Inflammatory macrophage treated with lipopolysaccharide for 4 hours (primary cell): ENCODE measurements around the gene ZNF296.
A peak's percentile ranks its signal among the peaks of the same experiment; 100 is the strongest.

Source experiments
- DNase-seq: peaks from one replicate; pipeline ENCODE4 v3.0.0-alpha.2; 2020

ZNF296 gene

DNA sequence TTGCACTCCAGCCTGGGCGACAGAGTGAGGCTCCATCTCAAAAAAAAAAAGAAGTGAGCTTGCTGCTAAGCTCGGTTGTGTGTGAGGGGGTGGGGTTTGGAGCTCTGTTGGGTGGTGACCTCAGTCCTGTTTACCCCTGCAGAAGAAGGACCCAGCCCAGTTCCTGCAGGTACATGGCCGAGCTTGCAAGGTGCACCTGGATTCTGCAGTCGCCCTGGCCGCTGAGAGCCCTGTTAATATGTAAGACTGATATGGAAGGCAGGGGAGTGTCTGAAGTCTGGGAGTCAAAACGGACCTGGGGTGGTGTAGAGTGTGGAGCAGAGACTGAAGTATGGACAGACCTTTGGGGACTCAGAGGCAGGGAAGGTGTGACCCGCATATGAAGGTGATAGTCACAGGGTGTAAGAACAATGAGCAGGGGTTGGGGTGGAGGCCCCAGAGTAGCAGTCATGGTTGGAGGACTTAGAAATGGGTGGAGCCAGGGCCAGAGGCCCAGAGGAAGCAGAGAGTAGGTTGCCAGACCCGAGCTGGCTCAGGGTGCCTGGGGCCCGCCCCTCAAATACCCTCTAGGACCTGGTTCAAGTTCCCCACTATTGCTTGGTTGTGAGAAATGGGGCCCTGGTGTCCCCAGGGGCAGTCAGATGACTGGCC, 24.2 kb downstream of the ZNF296 start:
- no peak for DNase-seq

DNA sequence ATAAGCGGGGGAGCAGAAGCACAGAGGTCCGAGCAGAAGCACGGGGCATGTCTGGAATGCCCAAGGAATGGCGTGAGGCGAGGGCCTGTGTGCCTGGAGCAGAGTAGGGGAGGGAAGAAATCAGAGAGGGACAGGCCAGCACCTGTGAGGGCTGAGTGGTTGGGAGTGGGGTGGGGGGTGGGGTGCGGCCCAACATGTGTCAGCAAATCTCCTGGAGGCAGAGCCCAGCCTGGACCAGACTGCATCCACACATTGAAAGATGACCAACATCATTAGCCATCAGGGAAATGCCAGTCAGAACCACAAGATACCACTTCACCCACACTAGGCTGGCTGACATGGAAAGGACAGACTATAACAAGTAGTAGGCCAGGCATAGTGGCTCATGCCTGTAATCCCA, 26.2 kb downstream of the ZNF296 start:
- no peak for DNase-seq

DNA sequence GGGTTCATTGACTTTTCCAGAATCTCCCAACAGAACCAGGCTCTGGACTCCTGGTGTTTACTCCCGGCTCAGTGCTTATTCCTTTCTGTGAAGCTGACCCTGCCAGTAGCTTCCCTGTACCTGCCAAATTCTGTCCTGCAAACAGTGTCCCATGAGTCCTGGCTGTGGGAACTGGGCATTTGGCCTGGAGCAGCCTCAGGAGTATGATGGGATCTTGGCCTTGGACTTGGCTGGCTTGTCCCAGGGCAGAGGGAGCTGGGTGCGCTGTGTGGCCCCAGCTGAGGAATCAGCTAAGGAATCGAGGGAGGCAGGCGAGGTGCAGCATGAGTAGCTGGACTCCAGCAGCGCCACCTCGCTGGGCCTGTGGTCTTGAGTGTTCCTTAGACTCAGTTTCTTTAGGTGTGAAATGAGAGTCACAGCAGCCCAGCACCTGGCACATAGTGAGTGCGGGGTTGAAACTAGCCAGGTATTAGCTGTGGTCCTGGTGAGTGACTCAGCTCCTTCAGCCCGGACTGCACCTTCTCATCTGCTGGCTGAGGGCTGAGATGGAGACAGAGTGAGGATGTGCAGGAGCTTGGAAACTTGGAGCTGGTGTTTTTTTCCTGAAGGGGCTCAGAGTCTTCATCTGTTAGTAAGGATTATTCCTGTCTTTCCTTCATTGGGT, 27.1 kb downstream of the ZNF296 start:
- DNase-seq, result no peak

DNA sequence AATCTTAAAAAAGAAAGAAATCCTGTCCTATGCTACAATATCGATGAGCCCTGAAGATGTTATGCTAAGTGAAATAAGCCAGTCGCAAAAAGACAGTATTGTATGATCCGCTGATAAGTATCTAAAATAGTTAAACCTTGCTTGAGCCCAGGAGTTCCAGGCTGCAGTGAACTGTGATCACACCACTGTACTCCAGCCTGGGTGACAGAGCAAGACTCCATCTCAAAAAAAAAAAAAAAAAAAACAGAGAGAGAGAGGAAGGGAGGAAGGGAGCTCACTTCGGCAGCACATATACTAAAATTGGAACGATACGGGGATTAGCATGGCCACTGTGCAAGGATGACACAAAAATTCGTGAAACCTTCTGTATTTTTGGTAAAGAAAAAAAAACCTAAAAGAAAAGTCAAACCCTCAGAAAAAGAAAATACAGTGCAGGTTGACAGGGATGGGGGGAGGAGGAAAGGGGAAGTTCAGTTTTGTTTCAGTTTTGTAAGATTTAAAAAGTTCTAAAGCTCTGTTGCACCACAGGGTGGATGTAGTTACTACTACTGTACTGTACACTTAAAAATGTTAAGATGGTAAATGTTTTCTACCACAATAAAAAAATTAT, 29.0 kb downstream of the ZNF296 start:
- DNase-seq, result peak; percentile 72

DNA sequence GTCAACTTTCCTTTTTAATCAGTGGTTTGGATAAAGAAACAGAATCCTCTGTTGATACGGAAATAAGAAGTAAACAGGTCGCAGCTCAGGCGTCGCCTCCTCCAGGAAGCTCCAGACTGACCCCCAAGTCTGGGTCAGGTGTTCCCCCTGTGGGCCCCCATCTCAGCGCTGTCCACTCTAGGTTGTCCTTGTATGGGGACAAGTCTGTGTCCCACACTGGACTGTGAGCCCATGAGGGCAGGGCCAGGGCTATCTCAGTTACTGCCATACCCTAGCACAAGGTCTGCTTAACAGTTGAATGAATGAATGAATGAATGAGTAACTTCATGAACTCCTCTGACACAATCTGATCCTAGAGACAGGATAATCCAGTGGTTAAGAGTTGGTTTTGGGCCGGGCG, 29.9 kb downstream of the ZNF296 start:
- DNase-seq, result no peak

DNA sequence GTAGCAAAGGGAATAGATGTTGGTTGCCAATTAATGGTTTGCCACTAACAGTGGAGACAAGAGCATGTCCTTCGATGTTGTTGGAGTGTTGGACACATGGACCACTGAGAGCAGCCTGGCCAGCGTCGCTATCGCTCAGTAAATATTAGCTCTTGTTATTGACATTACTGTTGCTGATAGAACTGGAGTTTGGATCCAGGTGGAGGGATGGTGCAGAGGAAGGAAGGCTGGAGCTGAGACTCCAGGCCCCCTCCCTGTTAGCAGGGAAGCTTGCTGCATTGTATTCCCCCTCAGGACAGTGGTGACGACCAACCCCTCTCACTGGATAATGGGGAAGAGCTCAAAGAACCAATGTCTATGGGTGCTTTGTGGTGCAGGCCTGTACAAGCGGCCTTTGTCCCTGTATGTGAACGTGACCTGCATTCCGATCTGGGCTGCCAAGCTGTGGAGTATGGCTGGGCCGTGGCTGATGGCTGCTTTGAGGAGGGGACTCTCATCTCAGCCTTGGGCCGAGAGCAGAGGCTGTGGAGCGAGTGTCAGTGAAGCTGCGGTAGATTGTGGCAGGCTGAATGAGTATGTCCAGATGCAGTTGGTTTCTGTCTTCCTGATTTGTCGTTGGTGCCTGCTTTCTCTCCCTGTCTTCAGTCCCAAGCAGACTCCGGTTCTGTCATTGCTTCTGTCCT, 30.5 kb downstream of the ZNF296 start:
- DNase-seq, result no peak

DNA sequence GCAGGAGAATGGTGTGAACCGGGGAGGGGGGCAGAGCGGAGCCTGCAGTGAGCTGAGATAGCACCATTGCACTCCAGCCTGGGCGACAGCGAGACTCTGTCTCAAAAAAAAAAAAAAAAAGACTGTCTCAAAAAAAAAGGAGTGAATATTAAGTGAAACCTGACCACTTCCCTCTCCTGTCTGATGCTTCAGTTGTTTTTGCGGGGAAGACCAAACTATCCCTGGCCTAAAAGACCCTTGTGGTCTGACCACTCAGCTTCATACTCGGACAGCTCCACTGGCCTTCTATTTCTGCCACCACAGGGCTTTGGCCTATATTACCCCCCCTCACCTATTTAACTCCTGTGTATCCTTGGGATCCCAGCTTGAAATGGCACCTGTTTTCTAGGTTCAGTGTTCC, 35.2 kb downstream of the ZNF296 start:
- DNase-seq, result no peak

DNA sequence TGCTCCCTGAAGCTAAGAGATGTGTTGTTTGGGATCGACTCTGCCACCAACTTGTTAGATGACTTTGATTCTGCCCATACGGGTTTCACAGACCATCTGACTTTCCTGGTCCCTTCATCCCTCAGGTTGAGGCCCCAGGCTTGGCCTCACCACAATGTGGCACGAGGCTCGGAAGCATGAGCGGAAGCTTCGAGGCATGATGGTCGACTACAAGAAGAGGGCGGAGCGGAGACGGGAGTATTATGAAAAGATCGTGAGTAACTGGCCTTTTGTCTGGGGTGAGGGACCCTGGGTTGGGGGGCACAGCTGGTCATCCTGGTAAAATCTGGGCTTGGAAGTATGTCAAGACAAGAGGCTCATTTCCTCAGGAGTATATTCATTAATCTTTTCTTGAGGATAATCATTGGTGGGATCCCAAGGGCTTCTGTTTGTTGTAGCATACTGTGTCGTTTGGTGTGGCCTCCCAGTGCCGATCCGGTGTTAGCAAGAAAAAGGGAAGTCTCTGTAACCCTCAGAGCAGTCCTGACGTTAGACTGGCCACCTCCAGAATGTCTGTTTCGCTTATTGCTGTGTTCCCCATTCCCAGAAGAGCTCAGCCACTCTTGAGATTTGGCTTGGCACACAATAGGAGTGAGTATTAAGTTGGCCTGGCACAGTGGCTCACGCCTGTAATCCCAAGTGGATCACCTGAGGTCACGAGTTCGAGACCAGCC, 36.1 kb downstream of the ZNF296 start:
- peak; percentile 87 for DNase-seq

DNA sequence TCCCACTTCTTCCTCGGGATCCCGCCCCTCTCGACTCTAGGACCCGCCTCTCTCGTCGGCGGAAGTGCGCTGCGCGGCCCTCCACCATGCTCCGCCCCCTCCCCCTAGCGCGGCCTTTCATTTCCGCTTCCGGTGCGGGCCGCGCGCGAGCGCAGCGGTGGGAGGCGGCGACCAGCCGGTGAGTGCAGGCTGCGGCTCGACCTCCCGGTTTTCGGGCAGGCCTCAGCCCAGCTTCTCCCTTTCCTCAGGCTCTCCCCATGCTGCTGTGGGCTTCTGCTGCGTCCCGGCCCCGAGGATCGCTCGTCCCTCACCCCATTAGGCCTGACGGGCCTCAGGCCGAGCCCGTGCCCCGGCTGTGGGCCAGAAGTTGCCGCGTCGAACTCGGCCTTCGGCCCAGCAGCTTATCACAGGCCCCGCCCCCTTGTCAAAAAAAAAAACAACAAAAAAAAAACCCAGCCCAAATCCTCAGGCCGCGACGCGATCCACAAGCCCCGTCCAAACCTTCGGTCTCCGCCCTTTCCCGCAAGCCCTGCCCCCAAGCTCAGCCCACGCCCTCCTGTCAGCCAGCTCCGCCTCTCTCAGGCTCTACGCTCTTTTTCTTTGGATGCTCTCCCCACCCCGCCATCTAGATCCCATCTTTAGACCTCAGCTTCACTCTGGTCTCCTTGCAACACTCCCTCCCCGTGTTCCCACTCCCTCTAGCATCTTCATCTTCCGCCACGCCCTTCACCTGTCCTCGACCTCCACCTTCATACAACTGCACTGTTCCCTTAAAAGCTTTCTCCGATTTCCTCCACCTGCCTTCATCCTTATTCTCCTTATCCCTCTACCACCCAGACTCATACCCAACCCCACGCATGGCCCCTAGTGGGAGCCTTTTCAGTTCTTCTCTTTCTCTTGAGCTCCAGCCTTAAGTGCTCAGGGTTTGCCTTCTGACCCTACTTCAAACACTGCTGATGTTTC, 37.1 kb downstream of the ZNF296 start, which contains the start of gene CLASRP:
TSS of gene CLASRP (plus strand) at position 115 of the 963 bp plus-strand sequence. CDS start 1,168 bp downstream, outside the sequence.
- DNase-seq, result peak; percentile 92

DNA sequence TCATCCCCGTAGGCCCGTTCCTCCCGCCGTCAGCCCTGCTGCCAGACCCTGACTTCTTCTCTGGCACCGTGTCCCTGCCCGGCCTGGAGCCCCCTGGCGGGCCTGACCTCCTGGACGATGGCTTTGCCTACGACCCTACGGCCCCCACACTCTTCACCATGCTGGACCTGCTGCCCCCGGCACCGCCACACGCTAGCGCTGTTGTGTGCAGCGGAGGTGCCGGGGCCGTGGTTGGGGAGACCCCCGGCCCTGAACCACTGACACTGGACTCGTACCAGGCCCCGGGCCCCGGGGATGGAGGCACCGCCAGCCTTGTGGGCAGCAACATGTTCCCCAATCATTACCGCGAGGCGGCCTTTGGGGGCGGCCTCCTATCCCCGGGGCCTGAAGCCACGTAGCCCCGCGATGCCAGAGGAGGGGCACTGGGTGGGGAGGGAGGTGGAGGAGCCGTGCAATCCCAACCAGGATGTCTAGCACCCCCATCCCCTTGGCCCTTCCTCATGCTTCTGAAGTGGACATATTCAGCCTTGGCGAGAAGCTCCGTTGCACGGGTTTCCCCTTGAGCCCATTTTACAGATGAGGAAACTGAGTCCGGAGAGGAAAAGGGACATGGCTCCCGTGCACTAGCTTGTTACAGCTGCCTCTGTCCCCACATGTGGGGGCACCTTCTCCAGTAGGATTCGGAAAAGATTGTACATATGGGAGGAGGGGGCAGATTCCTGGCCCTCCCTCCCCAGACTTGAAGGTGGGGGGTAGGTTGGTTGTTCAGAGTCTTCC, 38.7 kb downstream of the ZNF296 start:
- DNase-seq, result no peak

DNA sequence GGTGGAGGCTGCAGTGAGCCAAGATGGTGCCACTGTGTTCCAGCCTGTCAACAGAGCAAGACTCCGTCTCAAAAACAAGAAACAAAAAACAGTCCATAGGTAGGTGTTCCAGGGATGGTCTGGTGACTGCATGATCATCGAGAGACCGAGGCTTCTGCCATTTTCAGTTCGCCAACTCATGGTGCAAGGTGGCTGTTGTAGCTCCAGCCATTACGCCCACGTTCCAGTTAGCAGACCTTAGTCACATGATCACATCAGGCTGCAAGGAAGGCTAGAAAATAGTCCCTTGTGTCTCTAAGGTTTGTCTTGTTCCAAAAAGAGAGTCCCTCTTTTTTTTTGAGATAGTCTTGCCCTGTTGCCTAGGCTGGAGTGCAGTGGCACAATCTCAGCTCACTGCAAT, 40.5 kb downstream of the ZNF296 start:
- DNase-seq, result no peak

DNA sequence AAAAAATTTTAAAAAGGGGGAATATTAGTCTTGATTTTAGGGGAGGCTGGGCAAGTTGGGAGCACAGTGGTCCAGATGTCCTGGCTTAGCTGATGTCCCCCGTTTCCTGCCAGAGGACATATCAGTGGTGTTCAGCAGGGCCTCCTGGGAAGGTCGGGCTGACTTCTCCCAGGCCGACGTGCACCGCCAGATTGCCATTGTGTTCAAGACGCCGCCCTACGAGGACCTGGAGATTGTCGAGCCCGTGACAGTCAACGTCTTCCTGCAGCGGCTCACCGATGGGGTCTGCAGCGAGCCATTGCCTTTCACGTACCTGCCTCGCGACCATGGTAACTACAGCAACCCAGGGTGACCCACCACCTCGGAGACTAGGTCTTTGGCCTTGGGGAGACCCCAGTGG, 43.9 kb downstream of the ZNF296 start:
- no peak for DNase-seq

DNA sequence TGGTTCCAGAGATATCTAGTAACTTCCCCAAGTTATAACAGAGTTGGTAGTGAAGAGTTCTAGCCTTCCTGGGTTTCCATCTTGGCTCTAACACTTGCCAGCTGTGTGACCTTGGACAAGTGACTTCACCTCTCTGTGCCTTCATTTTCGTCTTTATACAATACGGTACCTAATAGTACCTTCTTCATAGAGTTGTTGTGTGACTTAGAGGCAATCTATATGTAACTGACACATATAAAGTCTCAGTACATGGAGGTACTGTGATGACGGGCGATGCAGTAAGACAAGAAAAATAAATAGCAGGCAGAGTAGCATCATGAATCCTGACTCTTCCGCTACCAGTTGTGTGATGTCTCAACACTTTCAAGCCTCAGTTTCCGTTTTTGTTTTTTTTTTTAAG, 45.5 kb downstream of the ZNF296 start:
- no peak for DNase-seq

DNA sequence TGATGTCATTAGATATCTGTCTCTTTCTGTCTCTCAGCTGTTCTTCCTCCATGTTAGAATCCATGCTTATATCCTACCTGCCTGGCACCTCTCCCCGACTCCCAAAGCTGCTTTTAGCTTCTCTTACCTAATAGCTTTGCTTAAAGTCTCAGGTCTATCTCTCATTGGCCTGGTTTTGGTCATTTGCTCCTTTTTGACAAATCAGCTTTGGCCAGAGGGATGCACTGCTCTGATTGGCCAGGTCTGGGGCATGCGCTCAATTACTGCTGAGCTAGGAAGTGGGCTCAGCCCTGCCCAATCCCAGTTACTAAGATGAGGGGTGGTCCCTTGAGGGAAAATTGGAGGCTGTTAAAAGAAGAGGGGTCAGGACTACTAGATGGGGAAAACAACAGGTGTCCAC, 48.9 kb downstream of the ZNF296 start:
- DNase-seq, result peak; percentile 6

DNA sequence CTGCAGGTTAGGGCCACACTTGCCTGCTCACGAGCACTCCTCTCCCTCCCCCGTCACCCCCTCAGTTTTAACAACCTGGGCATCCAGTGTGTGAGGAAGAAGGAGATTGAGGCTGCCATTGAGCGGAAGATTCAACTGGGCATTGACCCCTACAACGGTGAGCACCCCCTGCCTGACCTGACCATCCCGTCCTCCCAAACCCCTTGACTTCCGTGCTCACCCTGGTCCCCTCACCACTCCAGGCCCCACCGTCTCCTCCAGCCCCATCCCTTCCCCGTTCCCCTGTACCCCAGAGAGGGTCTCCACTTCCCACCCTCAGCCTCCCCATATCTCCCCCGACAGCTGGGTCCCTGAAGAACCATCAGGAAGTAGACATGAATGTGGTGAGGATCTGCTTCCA, 51.0 kb downstream of the ZNF296 start:
- DNase-seq, result no peak

DNA sequence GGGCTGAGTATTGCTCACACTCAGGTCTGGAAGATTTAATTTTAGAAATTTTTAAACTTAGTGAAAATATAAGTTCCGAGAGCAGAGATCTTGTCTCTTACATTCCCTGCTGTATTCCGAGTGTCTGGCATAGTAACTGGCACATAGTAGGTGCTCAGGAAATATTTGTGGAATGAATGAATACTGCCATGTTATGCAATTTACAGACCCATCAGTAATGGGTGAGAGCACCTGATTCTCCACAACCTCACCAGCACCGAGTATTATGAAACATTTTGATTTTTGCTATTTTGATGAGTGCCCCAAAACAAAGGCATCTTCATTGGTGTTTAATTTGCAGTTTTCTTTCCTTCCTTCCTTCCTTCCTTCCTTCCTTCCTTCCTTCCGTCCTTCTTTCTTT, 53.2 kb downstream of the ZNF296 start:
- DNase-seq, result no peak

DNA sequence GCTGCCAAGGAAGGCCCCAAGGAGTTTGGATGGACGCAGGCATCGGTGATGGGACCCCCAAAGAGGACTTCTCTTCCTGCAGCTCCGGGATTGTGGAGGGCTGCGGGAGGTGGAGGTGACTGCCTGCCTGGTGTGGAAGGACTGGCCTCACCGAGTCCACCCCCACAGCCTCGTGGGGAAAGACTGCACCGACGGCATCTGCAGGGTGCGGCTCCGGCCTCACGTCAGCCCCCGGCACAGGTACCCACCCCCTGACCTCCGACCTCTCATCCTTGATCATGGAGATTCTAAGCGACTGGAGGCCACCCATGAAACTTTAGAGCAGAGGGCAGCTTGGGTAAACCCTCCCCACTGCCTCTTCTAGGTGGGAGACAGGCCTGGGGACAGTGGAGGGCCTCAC, 54.3 kb downstream of the ZNF296 start:
- no peak for DNase-seq
